Measurements from ENCODE around the gene ATL3. TPM values are rescaled to one million over a fixed set of nuclear protein-coding genes. Genes with fewer than 3 reads are reported as not detected.

Gene ATL3
- total and polyA plus RNA-seq, 2 donors (not counting 1 experiment from before 2014, with no cell fraction given) = 8.9 to 33.8 TPM

- 100% methylated on average over 2 of the region's 4 CpGs for WGBS (ENCODE audit: insufficient coverage)
- Histone ChIP-seq H3K36me3 (replicated peaks in 1 of 2; ENCODE audit: control extremely low read depth in 1 of 2, control insufficient read depth in 1 of 2, extremely low read depth in 1 of 2, insufficient read depth in 2 of 2, low read length in 1 of 2) (no peaks in the 10 kb centered on the region), H3K27ac (ENCODE audit: low read length in 2 of 2) (no peak overlapping the region), H2AFZ (ENCODE audit: insufficient read depth, low read depth, low read length, poor library complexity, severe bottlenecking) (no peak overlapping the region), H3K9me3 (ENCODE audit: control extremely low read depth in 1 of 3, control insufficient read depth in 2 of 3, insufficient read depth in 1 of 3, low read length in 2 of 3) (no peaks in the 10 kb centered on the region), H3K79me2 (ENCODE audit: control insufficient read depth, insufficient read depth, low read length) (peaks cover 87% of the 10 kb centered on the region), H3K4me2 (replicated peaks; ENCODE audit: low read depth, low read length, poor library complexity, severe bottlenecking) (no peak overlapping the region), H3K27me3 (replicated peaks in 1 of 4; ENCODE audit: control extremely low read depth in 1 of 4, control insufficient read depth in 3 of 4, insufficient read depth in 4 of 4, low read length in 3 of 4) (no peaks in the 10 kb centered on the region), H4K20me1 (ENCODE audit: control insufficient read depth, insufficient read depth, low read length, poor library complexity, severe bottlenecking) (peaks cover 51% of the 10 kb centered on the region), H3K4me3 (ENCODE audit: control extremely low read depth in 1 of 5, extremely low read depth in 1 of 5, insufficient read depth in 1 of 5, low read depth in 2 of 5, low read length in 4 of 5) (no peak overlapping the region), H3K9ac (ENCODE audit: low read length) (no peak overlapping the region), H3K4me1 (ENCODE audit: control insufficient read depth in 2 of 2, insufficient read depth in 2 of 2, low read length in 2 of 2) (peaks cover 6 to 11% of the 10 kb centered on the region in 2 donors)
- POLR2A ChIA-PET = no interaction called here
- Mint-ChIP-seq H3K4me1 (peaks cover 40% of the 10 kb centered on the region), H3K27me3 (no peaks in the 10 kb centered on the region), H3K27ac (no peak overlapping the region), H3K4me3 (no peak overlapping the region), H3K9me3 (ENCODE audit: insufficient read depth) (no peaks in the 10 kb centered on the region)
- CTCF ChIA-PET = no interaction called here
- no peak for ATAC-seq (ENCODE audit: low read depth)
- intact Hi-C loops (cut with micrococcal nuclease) = no loop called here
- TF ChIP-seq CTCF (IDR thresholded peaks at IDR 0.05) (no peak), EZH2 (IDR thresholded peaks at IDR 0.05; ENCODE audit: borderline replicate concordance, insufficient read depth, low read depth, low read length, poor library complexity, severe bottlenecking) (no peak)
- DNase-seq = no peak
Measured at GRCh38 chr11:63666874-63667273, 4.3 kb downstream of the ATL3 start.

DNA sequence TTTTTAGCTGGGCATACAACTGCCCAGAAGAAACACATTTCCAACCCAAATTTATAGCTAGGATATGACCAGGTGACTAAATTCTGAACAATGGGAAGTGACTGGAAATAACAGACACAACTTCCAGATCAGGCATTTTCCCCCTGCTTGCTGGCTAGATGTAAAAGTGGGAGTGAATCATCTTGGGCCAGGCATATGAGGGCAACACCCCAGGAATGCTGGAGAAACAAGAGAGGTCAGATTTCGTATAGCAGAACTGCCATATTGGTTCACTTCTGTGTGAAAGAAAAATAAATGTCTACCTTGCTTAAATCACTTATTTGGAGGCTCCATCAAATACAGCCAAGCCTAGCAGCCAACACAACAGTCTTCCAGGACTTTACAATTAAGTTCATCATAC lies 7.4 kb downstream of the ATL3 start:
- intact Hi-C loops (cut with micrococcal nuclease) = no loop called here
- ATAC-seq (ENCODE audit: low read depth) (no peak), DNase-seq (no peak)
- Histone ChIP-seq H3K27ac (ENCODE audit: low read length in 2 of 2) (no peak overlapping the region), H4K20me1 (ENCODE audit: control insufficient read depth, insufficient read depth, low read length, poor library complexity, severe bottlenecking) (peaks cover 79% of the 10 kb centered on the region), H3K4me1 (ENCODE audit: control insufficient read depth in 2 of 2, insufficient read depth in 2 of 2, low read length in 2 of 2) (peaks cover 0 to 9% of the 10 kb centered on the region in 2 donors), H3K27me3 (replicated peaks in 1 of 4; ENCODE audit: control extremely low read depth in 1 of 4, control insufficient read depth in 3 of 4, insufficient read depth in 4 of 4, low read length in 3 of 4) (no peaks in the 10 kb centered on the region), H2AFZ (ENCODE audit: insufficient read depth, low read depth, low read length, poor library complexity, severe bottlenecking) (no peak overlapping the region), H3K9ac (ENCODE audit: low read length) (no peak overlapping the region), H3K4me3 (ENCODE audit: control extremely low read depth in 1 of 5, extremely low read depth in 1 of 5, insufficient read depth in 1 of 5, low read depth in 2 of 5, low read length in 4 of 5) (no peak overlapping the region), H3K79me2 (ENCODE audit: control insufficient read depth, insufficient read depth, low read length) (peaks cover 95% of the 10 kb centered on the region), H3K9me3 (ENCODE audit: control extremely low read depth in 1 of 3, control insufficient read depth in 2 of 3, insufficient read depth in 1 of 3, low read length in 2 of 3) (no peaks in the 10 kb centered on the region), H3K36me3 (replicated peaks in 1 of 2; ENCODE audit: control extremely low read depth in 1 of 2, control insufficient read depth in 1 of 2, extremely low read depth in 1 of 2, insufficient read depth in 2 of 2, low read length in 1 of 2) (no peaks in the 10 kb centered on the region), H3K4me2 (replicated peaks; ENCODE audit: low read depth, low read length, poor library complexity, severe bottlenecking) (no peak overlapping the region)
- Mint-ChIP-seq H3K4me1 (peaks cover 39% of the 10 kb centered on the region), H3K9me3 (ENCODE audit: insufficient read depth) (no peaks in the 10 kb centered on the region), H3K27ac (no peak overlapping the region), H3K27me3 (no peaks in the 10 kb centered on the region), H3K4me3 (no peak overlapping the region)
- no CpG with 5 or more reads among the region's 1 CpG for WGBS (ENCODE audit: insufficient coverage)
- POLR2A ChIA-PET = no interaction called here
- no peak for TF ChIP-seq CTCF (IDR thresholded peaks at IDR 0.05)
- no peak for TF ChIP-seq EZH2 (IDR thresholded peaks at IDR 0.05; ENCODE audit: borderline replicate concordance, insufficient read depth, low read depth, low read length, poor library complexity, severe bottlenecking)
- CTCF ChIA-PET = interaction anchor here (1.6 kb wide), 1 partner anchor 184 kb away, joined by 3 read pairs; no protein-coding TSS in a partner anchor
